ENCODE data around the gene RAB33B.

GRCh38 chr4:139506774-139507173 lies 52.9 kb downstream of the RAB33B start:
- TF ChIP-seq EZH2 (IDR thresholded peaks at IDR 0.05; ENCODE audit: insufficient read depth, low read length): no peak
- TF ChIP-seq, protein P1, sequence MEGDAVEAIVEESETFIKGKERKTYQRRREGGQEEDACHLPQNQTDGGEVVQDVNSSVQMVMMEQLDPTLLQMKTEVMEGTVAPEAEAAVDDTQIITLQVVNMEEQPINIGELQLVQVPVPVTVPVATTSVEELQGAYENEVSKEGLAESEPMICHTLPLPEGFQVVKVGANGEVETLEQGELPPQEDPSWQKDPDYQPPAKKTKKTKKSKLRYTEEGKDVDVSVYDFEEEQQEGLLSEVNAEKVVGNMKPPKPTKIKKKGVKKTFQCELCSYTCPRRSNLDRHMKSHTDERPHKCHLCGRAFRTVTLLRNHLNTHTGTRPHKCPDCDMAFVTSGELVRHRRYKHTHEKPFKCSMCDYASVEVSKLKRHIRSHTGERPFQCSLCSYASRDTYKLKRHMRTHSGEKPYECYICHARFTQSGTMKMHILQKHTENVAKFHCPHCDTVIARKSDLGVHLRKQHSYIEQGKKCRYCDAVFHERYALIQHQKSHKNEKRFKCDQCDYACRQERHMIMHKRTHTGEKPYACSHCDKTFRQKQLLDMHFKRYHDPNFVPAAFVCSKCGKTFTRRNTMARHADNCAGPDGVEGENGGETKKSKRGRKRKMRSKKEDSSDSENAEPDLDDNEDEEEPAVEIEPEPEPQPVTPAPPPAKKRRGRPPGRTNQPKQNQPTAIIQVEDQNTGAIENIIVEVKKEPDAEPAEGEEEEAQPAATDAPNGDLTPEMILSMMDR (IDR thresholded peaks at IDR 0.05; ENCODE audit: insufficient read depth, low read depth, low read length): no peak
